SHP77 (cell line): ENCODE measurements around the gene RCN1.

Experiments used
- DNase-seq, 2 experiments: peaks; one replicate each; lab custom pipeline; 2025; lab: John Stamatoyannopoulos, UW

The RCN1 gene

GRCh38 chr11:32154275-32154674, 63.4 kb downstream of the RCN1 start:
- no peak for DNase-seq
